Measurements from ENCODE around the gene HDAC4. TPM values are rescaled to one million over a fixed set of nuclear protein-coding genes. Genes with fewer than 3 reads are reported as not detected.

Gene HDAC4
- total RNA-seq, 1 experiment from 2014 or later, result 32.0 TPM

GRCh38 chr2:239098288-239098970 is 302.4 kb downstream of the HDAC4 start:
- H3K4me1 ChIP-seq (ENCODE audit: insufficient read depth, low read length), result no peaks in the 10 kb centered on the region
- Mint-ChIP-seq H3K27ac (no peak overlapping the region), H3K36me3 (ENCODE audit: insufficient read depth in 1 of 3, low read depth in 3 of 3) (peaks cover 5 to 19% (median 11%) of the 10 kb centered on the region in 3 experiments; a peak in 4 of 7 replicates), H3K4me1 (peaks cover 5 to 9% of the 10 kb centered on the region in 2 experiments; a peak in 3 of 4 replicates), H3K9me3 (no peaks in the 10 kb centered on the region), H3K4me3 (no peak overlapping the region), H3K27me3 (ENCODE audit: low read depth) (no peaks in the 10 kb centered on the region)
- no peak overlapping the region for H2BK120ac ChIP-seq (ENCODE audit: low read depth, low read length, poor library complexity, severe bottlenecking)
- no peak overlapping the region for H2BK5ac ChIP-seq (ENCODE audit: insufficient read length, low read length)
- no peak overlapping the region for H3K4me2 ChIP-seq (ENCODE audit: insufficient read depth, insufficient read length, low read length)
- no peak overlapping the region for H3K56ac ChIP-seq (ENCODE audit: insufficient read length, low read depth, low read length)
- peaks cover 3% of the 10 kb centered on the region for H4K20me1 ChIP-seq (ENCODE audit: control insufficient read depth, insufficient read depth, insufficient read length)
- H3K9me3 ChIP-seq (ENCODE audit: control insufficient read depth, low read depth, low read length), result no peaks in the 10 kb centered on the region
- no peak for TF ChIP-seq CTCF (conservative IDR thresholded peaks at IDR 0.05)
- H4K91ac ChIP-seq (ENCODE audit: insufficient read length, low read depth, low read length), result no peak overlapping the region
- no peaks in the 10 kb centered on the region for H3K23me2 ChIP-seq (ENCODE audit: insufficient read length, low read depth, low read length, poor library complexity, severe bottlenecking)
- no peak overlapping the region for H3K4ac ChIP-seq (ENCODE audit: low read depth, low read length)
- H2AFZ ChIP-seq (ENCODE audit: low read length), result no peak overlapping the region
- no CpG with 5 or more reads among the region's 20 CpGs for WGBS (ENCODE audit: extremely low coverage, insufficient read length, low lambda C conversion rate)
- H3K79me2 ChIP-seq (ENCODE audit: insufficient read depth, low read length), result no peaks in the 10 kb centered on the region
- H4K8ac ChIP-seq (replicated peaks; ENCODE audit: insufficient read length, low read depth, low read length), result no peak overlapping the region
- H3K27me3 ChIP-seq (ENCODE audit: insufficient read depth, low read length), result no peaks in the 10 kb centered on the region
- H3K27ac ChIP-seq (ENCODE audit: insufficient read length, low read depth, low read length), result no peak overlapping the region
- H2BK20ac ChIP-seq (ENCODE audit: low read depth, low read length, poor library complexity, severe bottlenecking), result no peak overlapping the region
- no peaks in the 10 kb centered on the region for H3K79me1 ChIP-seq (ENCODE audit: insufficient read depth, low read depth, low read length, poor library complexity, severe bottlenecking)
- no peak overlapping the region for H3K14ac ChIP-seq (ENCODE audit: insufficient read depth, low read length)
- H2AK5ac ChIP-seq (ENCODE audit: insufficient read length, low read length), result no peak overlapping the region
- H2BK15ac ChIP-seq (ENCODE audit: low read depth, low read length), result no peak overlapping the region
- H3K18ac ChIP-seq (ENCODE audit: insufficient read length, low read depth, low read length), result no peak overlapping the region
- no peak overlapping the region for H2BK12ac ChIP-seq (ENCODE audit: insufficient read length, low read depth, low read length)
- no peak overlapping the region for H3K23ac ChIP-seq (ENCODE audit: insufficient read length, low read depth, low read length)
- no peak overlapping the region for H4K5ac ChIP-seq (ENCODE audit: insufficient read length, low read depth, low read length)
- H3K9ac ChIP-seq (ENCODE audit: extremely low read depth, insufficient read length, low read length), result no peak overlapping the region
- no peak overlapping the region for H3T11ph ChIP-seq (ENCODE audit: low read length)
- no peak for DNase-seq
